GM19193 (cell line): ENCODE results near the gene SEMA6A.

Source experiments
- POLR2A ChIP-seq: IDR thresholded peaks from 4 replicates; pipeline ENCODE4 v1.6.1; 2011; ENCODE audit not compliant: insufficient read depth, insufficient read length; ENCODE audit errors: extremely low read depth

SEMA6A gene

DNA sequence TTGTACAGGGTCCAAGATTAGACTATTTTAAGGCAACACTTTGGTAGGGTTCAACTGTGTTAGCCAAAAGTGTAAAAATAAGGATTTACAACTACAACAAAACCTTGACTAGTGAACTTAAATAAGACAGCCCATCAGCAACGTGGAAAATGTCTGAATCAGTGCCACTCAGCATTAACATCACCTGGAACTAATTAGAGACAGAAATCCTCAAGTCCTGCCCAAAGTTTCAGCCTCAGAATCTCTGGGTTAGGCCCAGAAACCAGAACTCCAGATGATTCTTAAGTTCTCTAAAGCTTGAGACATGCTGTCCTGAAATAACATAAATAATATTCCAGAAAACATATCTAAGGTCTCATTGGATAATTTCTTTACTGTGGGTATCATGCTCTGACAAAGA lies 118.6 kb downstream of the SEMA6A start:
- no peak for TF ChIP-seq POLR2A

GRCh38 chr5:116455061-116455460 lies 119.6 kb downstream of the SEMA6A start:
- no peak for TF ChIP-seq POLR2A

GRCh38 chr5:116454417-116454927 lies 120.2 kb downstream of the SEMA6A start:
- TF ChIP-seq POLR2A, result no peak

GRCh38 chr5:116453988-116454411 lies 120.6 kb downstream of the SEMA6A start:
- TF ChIP-seq POLR2A, result no peak

DNA sequence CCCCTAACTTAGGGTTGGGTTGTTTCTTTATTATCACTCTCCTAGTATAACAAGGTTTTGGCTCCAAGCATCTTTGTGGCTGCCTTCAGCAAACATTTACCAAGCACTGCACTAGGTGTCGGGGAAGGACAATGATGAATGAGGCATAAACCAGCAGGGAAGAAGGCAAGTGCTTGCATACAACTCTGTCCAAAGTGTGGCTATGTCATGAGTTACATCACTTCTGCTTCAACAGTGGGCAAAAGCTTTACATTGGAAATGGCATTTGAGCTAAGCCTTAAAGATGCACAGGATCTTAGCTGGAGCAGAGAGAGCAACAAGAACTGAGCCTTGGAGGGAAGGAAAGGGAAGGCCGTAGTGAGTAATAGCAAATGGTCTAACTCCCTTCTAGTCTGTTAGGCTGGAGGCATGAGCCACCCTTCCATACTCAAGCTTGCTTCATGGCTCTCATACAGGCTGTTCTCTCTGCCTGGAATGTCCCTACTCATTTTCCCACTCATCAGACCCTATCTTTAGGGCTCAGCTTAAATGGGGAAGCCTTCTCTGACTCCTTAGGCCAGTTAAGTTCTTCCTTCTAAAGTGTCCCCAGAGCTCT lies 121.8 kb downstream of the SEMA6A start:
- no peak for TF ChIP-seq POLR2A

DNA sequence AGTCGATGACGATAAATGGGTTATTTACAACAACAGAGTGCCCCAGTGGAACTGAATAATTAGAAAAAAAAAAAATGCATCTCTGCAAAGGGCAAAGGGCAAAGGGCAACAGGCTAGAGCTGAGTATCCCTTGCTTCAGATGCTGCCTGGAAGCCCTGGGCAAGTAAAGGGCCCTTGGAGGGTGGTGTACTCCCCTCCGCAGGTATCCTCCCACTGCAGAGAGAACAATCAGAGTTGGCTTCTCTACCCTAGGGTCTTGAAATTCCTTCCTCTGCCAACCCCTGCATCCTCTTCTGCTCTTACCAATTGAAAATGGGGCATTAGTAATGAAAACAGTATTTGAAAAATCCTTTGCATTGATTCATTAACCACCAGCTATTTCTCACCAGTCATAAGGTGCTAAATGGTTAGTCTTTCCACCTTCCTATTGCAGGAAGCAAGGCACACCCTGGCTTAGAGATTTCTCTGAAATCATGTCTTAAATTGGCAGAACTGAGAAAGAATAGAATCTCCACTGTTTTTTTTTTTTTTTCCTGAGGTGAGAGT lies 122.6 kb downstream of the SEMA6A start:
- no peak for TF ChIP-seq POLR2A

DNA sequence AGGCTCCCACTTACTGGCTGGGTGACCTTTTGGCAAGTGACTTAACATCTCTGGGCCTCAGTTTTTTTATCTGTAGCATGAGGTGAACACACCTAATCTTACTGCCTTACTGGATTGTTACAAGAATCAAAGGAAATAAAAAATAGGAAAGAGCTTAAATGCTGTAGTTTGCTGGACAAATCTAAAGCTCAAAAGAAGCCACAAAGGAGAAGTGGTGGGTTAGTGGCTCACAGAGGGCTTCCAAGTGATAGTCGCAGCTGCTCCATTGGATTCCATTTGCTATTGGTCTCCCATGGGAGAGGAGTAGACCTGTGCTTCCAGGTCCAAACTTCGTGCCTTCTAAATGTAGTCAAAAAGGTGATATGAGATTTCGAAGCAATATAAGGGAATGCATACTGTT lies 123.6 kb downstream of the SEMA6A start:
- no peak for TF ChIP-seq POLR2A

DNA sequence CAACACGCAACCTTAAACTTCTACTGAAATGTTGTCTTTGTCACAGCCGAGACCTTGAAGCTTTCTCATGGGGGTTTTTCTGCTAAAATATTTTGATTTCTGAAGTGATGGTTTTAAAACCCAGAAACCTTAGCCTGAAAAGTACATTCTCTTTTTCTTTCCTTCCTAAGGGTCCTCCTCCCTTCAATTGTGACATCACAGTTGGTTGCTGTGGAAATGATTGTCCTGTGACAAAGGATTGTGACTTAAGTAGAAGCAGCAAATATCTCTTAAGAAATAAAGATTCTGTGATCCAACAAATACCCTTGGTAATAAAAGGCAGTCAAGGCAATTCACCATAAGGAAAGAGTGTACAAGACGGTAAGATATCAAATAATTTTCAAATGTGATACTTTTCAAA lies 125.2 kb downstream of the SEMA6A start:
- TF ChIP-seq POLR2A, result no peak

GRCh38 chr5:116448870-116449427 lies 125.7 kb downstream of the SEMA6A start:
- TF ChIP-seq POLR2A, result no peak

GRCh38 chr5:116448450-116448849 lies 126.2 kb downstream of the SEMA6A start:
- no peak for TF ChIP-seq POLR2A

DNA sequence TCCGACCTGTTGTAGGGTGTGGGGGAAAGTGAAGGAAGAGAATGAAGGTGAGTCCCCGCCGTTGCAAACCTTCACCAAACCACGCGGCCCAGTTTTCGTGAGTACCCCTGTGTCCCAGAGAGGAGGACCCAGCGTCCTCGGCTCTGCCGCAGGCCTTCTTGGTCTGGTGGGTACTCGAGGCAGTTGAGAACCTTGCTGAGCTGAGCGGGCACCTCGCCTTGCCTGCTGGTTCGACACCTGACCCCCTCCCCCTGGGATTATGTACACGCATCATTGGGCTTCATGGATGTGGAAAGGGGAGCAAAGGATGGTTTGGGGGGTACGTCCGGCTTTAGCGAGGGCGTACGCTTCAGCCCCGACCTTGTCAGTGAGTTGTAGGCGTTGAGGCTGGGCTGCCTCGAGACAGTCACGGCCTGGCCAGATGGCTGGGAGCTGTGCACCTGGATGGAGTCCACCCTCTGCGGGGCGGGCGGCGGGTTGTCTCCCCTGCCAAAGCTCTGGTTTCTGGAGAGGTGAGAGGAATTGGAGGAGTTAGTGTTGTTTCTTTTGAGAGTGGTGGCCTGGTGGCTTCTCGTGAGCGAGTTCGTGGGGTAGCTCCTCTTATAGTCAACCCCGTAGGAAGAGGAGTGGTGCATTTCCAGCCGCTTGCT lies 128.1 kb downstream of the SEMA6A start:
- no peak for TF ChIP-seq POLR2A

DNA sequence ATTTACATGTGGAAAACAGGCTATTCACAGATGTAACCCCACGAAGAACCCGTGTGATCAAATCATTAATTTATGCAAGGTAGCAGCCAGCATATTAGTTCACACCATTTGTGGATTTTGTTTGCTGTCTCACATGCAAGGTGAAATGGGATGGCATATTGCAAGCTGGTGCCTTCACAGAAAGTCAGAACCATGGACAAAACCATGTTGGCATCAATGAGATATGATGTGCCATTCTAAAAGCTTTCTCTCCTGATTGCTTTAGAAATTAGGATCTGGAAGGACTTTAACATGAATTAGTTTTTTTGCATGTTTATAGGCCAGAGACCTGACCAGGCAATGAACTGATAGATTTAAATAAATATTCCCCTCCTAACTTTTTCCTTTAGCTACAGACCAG lies 129.3 kb downstream of the SEMA6A start:
- no peak for TF ChIP-seq POLR2A

GRCh38 chr5:116444373-116445295 lies 130.0 kb downstream of the SEMA6A start:
- TF ChIP-seq POLR2A, result no peak

DNA sequence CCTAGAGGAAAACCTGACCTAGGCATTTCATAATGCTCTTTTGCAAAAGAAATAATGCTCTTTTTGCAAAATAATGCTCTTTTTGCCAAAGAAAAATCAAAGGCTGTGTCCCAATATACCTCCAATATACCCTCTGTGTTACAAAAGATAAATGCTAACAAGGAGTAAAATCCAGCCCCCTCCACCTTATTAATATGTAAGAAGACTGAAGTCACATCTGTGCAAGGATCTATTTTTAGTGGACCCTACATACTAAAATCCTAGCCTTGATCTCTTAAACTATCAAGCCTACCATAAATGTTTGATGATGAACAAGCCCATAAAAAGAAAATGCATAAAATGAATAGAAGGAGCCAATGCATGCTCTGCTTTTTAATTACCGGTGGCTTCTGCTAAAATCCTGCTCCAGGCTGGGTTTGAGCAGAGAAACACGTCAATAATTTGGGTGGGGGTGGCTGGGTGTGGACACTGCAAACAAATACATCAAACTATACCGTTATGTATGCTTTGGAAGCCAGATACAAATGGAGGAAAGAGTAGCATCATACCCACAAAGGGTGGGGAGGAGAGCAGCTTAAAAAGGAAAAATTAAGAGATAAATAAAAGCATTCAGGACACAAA lies 131.6 kb downstream of the SEMA6A start:
- no peak for TF ChIP-seq POLR2A

GRCh38 chr5:116442095-116442534 lies 132.5 kb downstream of the SEMA6A start:
- no peak for TF ChIP-seq POLR2A

- TF ChIP-seq POLR2A, result no peak
Observed at GRCh38 chr5:116441223-116441622, 133.4 kb downstream of the SEMA6A start.
